RWPE1 (cell line): ENCODE measurements around the gene ACTL8.

Experiments used
- CTCF ChIA-PET: fragments of 350-600 bp; sonication (Branson Sonifier 250); formaldehyde crosslinking; extraction: SDS; loops from one replicate; lab custom pipeline; 2021; lab: Yijun Ruan, JAX
- POLR2A ChIA-PET: fragments of 400-600 bp; formaldehyde crosslinking; extraction: SDS; loops from one replicate; lab custom pipeline; 2020; ENCODE audit warnings: antibody characterized with exemption; ENCODE audit not compliant: low non-redundant PET; lab: Yijun Ruan, JAX
- DNase-seq: peaks from one replicate; pipeline ENCODE4 v3.0.0; 2012; ENCODE audit warnings: low spot score
- H3K27ac ChIP-seq: fragments of 450-650 bp; 2 replicates; pipeline ENCODE4 v1.5.1; 2017
- TF ChIP-seq, protein P1 (sequence below): fragments of 450-650 bp; conservative IDR thresholded peaks from 2 replicates; pipeline ENCODE4 v1.5.1; 2017; ENCODE audit warnings: low read depth, mild to moderate bottlenecking

Gene ACTL8

DNA sequence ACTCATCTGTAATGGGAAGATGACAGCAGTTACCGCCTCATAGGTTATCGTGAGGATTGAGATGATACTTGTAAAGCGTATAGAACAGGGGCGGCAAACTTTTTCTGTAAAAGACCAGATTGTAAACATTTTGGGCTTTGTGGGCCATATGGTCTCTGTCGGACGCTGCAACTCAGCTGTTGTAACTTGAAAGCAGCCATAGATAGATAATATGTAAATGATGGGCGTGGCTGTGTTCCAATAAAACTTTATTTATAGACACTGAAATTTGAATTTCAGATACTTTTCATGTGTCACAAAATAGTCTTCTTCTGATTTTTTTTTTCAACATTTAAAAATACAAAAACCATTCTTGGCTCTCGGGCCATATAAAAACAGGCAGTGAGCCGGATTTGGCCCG is 15.8 kb downstream of the ACTL8 start:
- DNase-seq: no peak
- ChIA-PET POLR2A (no interaction called here), CTCF (no interaction called here)
- no peak overlapping the region for H3K27ac ChIP-seq
- TF ChIP-seq, protein P1, sequence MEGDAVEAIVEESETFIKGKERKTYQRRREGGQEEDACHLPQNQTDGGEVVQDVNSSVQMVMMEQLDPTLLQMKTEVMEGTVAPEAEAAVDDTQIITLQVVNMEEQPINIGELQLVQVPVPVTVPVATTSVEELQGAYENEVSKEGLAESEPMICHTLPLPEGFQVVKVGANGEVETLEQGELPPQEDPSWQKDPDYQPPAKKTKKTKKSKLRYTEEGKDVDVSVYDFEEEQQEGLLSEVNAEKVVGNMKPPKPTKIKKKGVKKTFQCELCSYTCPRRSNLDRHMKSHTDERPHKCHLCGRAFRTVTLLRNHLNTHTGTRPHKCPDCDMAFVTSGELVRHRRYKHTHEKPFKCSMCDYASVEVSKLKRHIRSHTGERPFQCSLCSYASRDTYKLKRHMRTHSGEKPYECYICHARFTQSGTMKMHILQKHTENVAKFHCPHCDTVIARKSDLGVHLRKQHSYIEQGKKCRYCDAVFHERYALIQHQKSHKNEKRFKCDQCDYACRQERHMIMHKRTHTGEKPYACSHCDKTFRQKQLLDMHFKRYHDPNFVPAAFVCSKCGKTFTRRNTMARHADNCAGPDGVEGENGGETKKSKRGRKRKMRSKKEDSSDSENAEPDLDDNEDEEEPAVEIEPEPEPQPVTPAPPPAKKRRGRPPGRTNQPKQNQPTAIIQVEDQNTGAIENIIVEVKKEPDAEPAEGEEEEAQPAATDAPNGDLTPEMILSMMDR: no peak

DNA sequence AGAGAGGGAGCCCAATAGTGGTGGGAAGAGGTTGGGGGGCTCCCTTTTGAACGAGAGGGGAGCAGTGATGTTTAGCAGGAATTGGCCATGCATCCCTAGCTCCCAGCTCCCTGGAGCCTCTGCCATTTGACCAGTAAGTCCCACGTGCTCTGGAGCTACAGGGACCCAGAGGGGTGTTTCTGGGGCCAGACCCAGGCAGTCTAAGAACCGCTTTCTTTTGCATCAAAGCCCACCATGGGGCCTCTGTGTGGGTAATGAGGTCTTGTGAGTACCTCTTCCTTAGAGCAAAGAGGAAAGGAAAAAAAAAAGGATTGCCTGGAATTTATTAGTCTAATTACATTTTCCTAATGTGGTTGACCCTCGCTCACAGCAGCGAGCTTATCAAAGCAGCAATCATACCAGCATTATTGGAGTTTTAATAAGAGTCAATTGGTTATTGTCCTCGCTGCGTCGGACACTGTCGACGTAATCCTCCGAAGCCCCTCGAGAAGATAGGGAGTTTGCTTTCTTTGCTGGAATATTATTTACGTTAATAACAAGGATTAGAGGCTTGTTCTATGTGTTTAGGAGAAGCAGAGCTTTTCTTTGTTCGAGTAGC is 17.6 kb downstream of the ACTL8 start:
- ChIA-PET CTCF (interaction anchor here (0.6 kb wide), 1 partner anchor 1601 kb away, joined by 4 read pairs; no protein-coding TSS in a partner anchor), POLR2A (no interaction called here)
- DNase-seq: no peak

DNA sequence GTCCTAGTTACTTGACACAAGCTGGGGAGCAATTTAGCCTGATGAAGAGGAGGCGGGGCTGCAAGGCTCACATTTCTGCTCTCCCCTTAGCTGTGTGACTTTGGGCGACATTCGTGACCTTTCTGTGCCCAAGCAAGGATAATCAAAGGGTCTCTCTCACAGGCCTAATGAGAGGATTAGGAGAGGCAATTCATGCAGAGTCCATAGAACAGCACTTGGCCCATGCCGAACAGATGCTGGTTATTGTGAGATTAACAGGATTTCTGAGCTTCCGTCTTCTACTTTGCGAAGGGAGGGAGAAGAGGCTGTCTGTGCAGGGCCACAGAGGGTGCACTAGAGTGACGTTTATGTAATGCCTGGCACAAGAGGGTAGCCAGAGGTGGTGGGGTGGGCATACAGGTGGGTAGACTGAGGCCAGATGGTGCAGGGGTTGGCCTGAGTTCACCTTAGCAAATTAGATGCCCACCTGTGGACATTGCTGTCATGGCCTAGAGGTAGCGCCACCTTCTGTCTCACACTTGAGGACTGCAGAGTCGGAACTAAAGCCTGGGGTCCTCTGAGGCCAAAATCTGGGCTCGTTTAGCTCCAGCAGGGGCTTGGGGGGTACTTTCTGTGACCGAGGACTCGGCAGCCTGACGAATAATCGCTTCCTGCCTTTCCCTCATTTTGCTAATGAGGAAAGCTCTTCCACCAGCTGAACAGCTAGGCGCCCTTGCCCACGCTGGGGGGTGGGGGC is 18.6 kb downstream of the ACTL8 start:
- H3K27ac ChIP-seq: no peak overlapping the region
- DNase-seq: no peak
- POLR2A ChIA-PET: no interaction called here
- TF ChIP-seq, protein P1: no peak
- CTCF ChIA-PET: no interaction called here

More for the DNA sequence above, 17.6 kb downstream of the ACTL8 start:
- TF ChIP-seq, protein P1: no peak
- H3K27ac ChIP-seq: no peak overlapping the region

- DNase-seq: no peak
- no peak overlapping the region for H3K27ac ChIP-seq
- CTCF ChIA-PET: no interaction called here
- TF ChIP-seq, protein P1: no peak
- POLR2A ChIA-PET: no interaction called here
These were observed 19.3 kb downstream of the ACTL8 start for GRCh38 chr1:17774452-17774851.

DNA sequence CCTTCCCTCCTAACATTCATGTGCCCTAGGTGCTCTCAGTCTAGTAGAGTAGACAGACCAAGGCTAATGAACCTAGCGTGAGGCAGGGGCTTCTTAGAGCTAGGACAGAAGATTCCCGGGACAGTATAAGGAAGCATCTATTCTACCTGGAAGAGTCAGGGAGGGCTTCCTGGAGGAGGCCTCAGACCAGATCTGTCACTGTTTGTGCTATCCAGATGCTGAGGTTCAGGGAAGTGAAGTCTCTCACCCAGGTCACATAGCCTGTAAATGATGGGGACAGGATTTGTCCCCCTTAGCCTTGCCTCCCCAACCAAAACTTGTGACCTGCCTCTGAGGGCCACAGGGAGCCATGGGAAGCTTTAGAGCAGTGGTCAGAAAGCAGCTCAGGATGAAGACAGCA is 20.7 kb downstream of the ACTL8 start:
- no peak for DNase-seq
- CTCF ChIA-PET: interaction anchor here (0.8 kb wide), 1 partner anchor 115 kb away, joined by 3 read pairs; no protein-coding TSS in a partner anchor
- no peak overlapping the region for H3K27ac ChIP-seq
- TF ChIP-seq, protein P1: no peak
- POLR2A ChIA-PET: no interaction called here

GRCh38 chr1:17776426-17776825 is 21.3 kb downstream of the ACTL8 start:
- no peak overlapping the region for H3K27ac ChIP-seq
- TF ChIP-seq, protein P1: no peak
- POLR2A ChIA-PET: no interaction called here
- DNase-seq: no peak
- CTCF ChIA-PET: no interaction called here
